ENCODE data around the gene STAM2.
"Not testable (repeated sequence)": the region's sequence is repeated elsewhere in the genome, so short reads cannot be mapped to it uniquely, and the experiment has no call there.

Gene STAM2

GRCh38 chr2:152100961-152101360, 74.6 kb downstream of the STAM2 start:
- H3K4me3 Mint-ChIP-seq, result no peak overlapping the region

GRCh38 chr2:152099367-152100050, 76.1 kb downstream of the STAM2 start:
- peak in 1 of 2 donors; percentile 48 for DNase-seq (ENCODE audit: low spot score in 2 of 2)
- H3K4me1 Mint-ChIP-seq, result peaks cover 19% of the 10 kb centered on the region
- no peaks in the 10 kb centered on the region for H3K9me3 Mint-ChIP-seq
- peak overlapping the region; percentile 72 for H3K4me3 Mint-ChIP-seq
- no peak overlapping the region for H3K27ac Mint-ChIP-seq
- ATAC-seq, result peak; percentile 53
- no peaks in the 10 kb centered on the region for H3K36me3 Mint-ChIP-seq

More at GRCh38 chr2:152100961-152101360, 74.6 kb downstream of the STAM2 start:
- ATAC-seq, result no peak
- Mint-ChIP-seq H3K4me1 (peaks cover 19% of the 10 kb centered on the region), H3K9me3 (no peaks in the 10 kb centered on the region), H3K27ac (no peak overlapping the region), H3K36me3 (no peaks in the 10 kb centered on the region)
- no peak for DNase-seq (ENCODE audit: low spot score in 2 of 2)

- no peak within 1 kb of the TSS for H3K27ac Mint-ChIP-seq
- no peaks in the 10 kb centered on the region for H3K9me3 Mint-ChIP-seq
- peak; percentile 53 for ATAC-seq
- H3K36me3 Mint-ChIP-seq, result no peaks in the 10 kb centered on the region
- peaks cover 19% of the 10 kb centered on the region for H3K4me1 Mint-ChIP-seq
- DNase-seq (ENCODE audit: low spot score in 2 of 2), result no peak
- peak within 1 kb of the TSS; percentile 72 for H3K4me3 Mint-ChIP-seq
Observed at GRCh38 chr2:152098496-152099366, 76.8 kb downstream of the STAM2 start, which contains the start of gene CACNB4. CACNB4 (minus strand) TSS chr2:152099044.

GRCh38 chr2:152097801-152098495, 77.6 kb downstream of the STAM2 start:
- peak overlapping the region; percentile 72 for H3K4me3 Mint-ChIP-seq
- H3K36me3 Mint-ChIP-seq, result no peaks in the 10 kb centered on the region
- DNase-seq (ENCODE audit: low spot score in 2 of 2), result peak in 1 of 2 donors; percentile 48
- H3K9me3 Mint-ChIP-seq, result no peaks in the 10 kb centered on the region
- peaks cover 19% of the 10 kb centered on the region for H3K4me1 Mint-ChIP-seq
- peak; percentile 47 for ATAC-seq
- no peak overlapping the region for H3K27ac Mint-ChIP-seq

- H3K4me1 Mint-ChIP-seq, result peaks cover 19% of the 10 kb centered on the region
- ATAC-seq, result no peak
- no peak overlapping the region for H3K27ac Mint-ChIP-seq
- no peaks in the 10 kb centered on the region for H3K9me3 Mint-ChIP-seq
- peak overlapping the region; percentile 72 for H3K4me3 Mint-ChIP-seq
- DNase-seq (ENCODE audit: low spot score in 2 of 2), result no peak
- H3K36me3 Mint-ChIP-seq, result no peaks in the 10 kb centered on the region
Observed at GRCh38 chr2:152097290-152097800, 78.2 kb downstream of the STAM2 start.

- no peak overlapping the region for H3K27ac Mint-ChIP-seq
Observed at GRCh38 chr2:152095146-152095545, 80.4 kb downstream of the STAM2 start.

GRCh38 chr2:152094014-152094413, 81.5 kb downstream of the STAM2 start:
- ATAC-seq (peak; percentile 12), DNase-seq (ENCODE audit: low spot score in 2 of 2) (no peak)
- Mint-ChIP-seq H3K36me3 (no peaks in the 10 kb centered on the region), H3K4me1 (peaks cover 12% of the 10 kb centered on the region), H3K4me3 (no peak overlapping the region), H3K9me3 (no peaks in the 10 kb centered on the region), H3K27ac (no peak overlapping the region)

More at GRCh38 chr2:152095146-152095545, 80.4 kb downstream of the STAM2 start:
- ATAC-seq, result no peak
- Mint-ChIP-seq H3K9me3 (no peaks in the 10 kb centered on the region), H3K4me3 (no peak overlapping the region), H3K4me1 (peaks cover 19% of the 10 kb centered on the region), H3K36me3 (no peaks in the 10 kb centered on the region)
- no peak for DNase-seq (ENCODE audit: low spot score in 2 of 2)

GRCh38 chr2:152093464-152093863, 82.1 kb downstream of the STAM2 start:
- Mint-ChIP-seq H3K27ac (no peak overlapping the region), H3K9me3 (no peaks in the 10 kb centered on the region), H3K36me3 (no peaks in the 10 kb centered on the region), H3K4me3 (no peak overlapping the region), H3K4me1 (peaks cover 11% of the 10 kb centered on the region)
- ATAC-seq (no peak), DNase-seq (ENCODE audit: low spot score in 2 of 2) (no peak)

- no peak for DNase-seq (ENCODE audit: low spot score in 2 of 2)
- H3K4me1 Mint-ChIP-seq, result no peaks in the 10 kb centered on the region
- ATAC-seq, result no peak
- H3K4me3 Mint-ChIP-seq, result no peak overlapping the region
- no peaks in the 10 kb centered on the region for H3K9me3 Mint-ChIP-seq
- no peak overlapping the region for H3K27ac Mint-ChIP-seq
- no peaks in the 10 kb centered on the region for H3K36me3 Mint-ChIP-seq
Observed at GRCh38 chr2:152092095-152092494, 83.5 kb downstream of the STAM2 start.

GRCh38 chr2:152090726-152091125, 84.8 kb downstream of the STAM2 start:
- not testable (repeated sequence) for H3K4me1 Mint-ChIP-seq; H3K36me3 Mint-ChIP-seq; DNase-seq (ENCODE audit: low spot score in 2 of 2); H3K27ac Mint-ChIP-seq; H3K9me3 Mint-ChIP-seq; ATAC-seq; H3K4me3 Mint-ChIP-seq

GRCh38 chr2:152089238-152089637, 86.3 kb downstream of the STAM2 start:
- Mint-ChIP-seq H3K4me1 (no peaks in the 10 kb centered on the region), H3K9me3 (no peaks in the 10 kb centered on the region), H3K27ac (no peak overlapping the region), H3K36me3 (no peaks in the 10 kb centered on the region), H3K4me3 (no peak overlapping the region)
- DNase-seq (ENCODE audit: low spot score in 2 of 2) (no peak), ATAC-seq (no peak)

GRCh38 chr2:152088006-152088405, 87.6 kb downstream of the STAM2 start:
- no peaks in the 10 kb centered on the region for H3K9me3 Mint-ChIP-seq
- no peaks in the 10 kb centered on the region for H3K36me3 Mint-ChIP-seq
- DNase-seq (ENCODE audit: low spot score in 2 of 2) (no peak), ATAC-seq (no peak)
- no peak overlapping the region for H3K4me3 Mint-ChIP-seq
- H3K4me1 Mint-ChIP-seq, result no peaks in the 10 kb centered on the region
- H3K27ac Mint-ChIP-seq, result no peak overlapping the region

- Mint-ChIP-seq H3K9me3 (no peaks in the 10 kb centered on the region), H3K36me3 (no peaks in the 10 kb centered on the region), H3K27ac (no peak overlapping the region), H3K4me1 (no peaks in the 10 kb centered on the region), H3K4me3 (no peak overlapping the region)
- ATAC-seq, result no peak
- DNase-seq (ENCODE audit: low spot score in 2 of 2), result no peak
Observed at GRCh38 chr2:152086231-152086630, 89.3 kb downstream of the STAM2 start.

GRCh38 chr2:152084076-152084475, 91.5 kb downstream of the STAM2 start:
- Mint-ChIP-seq H3K36me3 (no peaks in the 10 kb centered on the region), H3K4me3 (no peak overlapping the region), H3K9me3 (no peaks in the 10 kb centered on the region), H3K27ac (no peak overlapping the region), H3K4me1 (no peaks in the 10 kb centered on the region)
- ATAC-seq (no peak), DNase-seq (ENCODE audit: low spot score in 2 of 2) (no peak)

GRCh38 chr2:152083202-152083875, 92.2 kb downstream of the STAM2 start:
- no peaks in the 10 kb centered on the region for H3K36me3 Mint-ChIP-seq
- H3K4me1 Mint-ChIP-seq, result no peaks in the 10 kb centered on the region
- no peaks in the 10 kb centered on the region for H3K9me3 Mint-ChIP-seq
- no peak overlapping the region for H3K4me3 Mint-ChIP-seq
- no peak overlapping the region for H3K27ac Mint-ChIP-seq
- DNase-seq (ENCODE audit: low spot score in 2 of 2) (no peak), ATAC-seq (no peak)
